HEK293 (cell line): ENCODE measurements around the gene SHISA9.

Experiments used
- CTCF ChIA-PET: fragments of 350-600 bp; formaldehyde crosslinking; extraction: SDS; loops from one replicate; lab custom pipeline; 2021; ENCODE audit warnings: antibody characterized with exemption; lab: Yijun Ruan, JAX
- POLR2A ChIA-PET: fragments of 300-600 bp; formaldehyde crosslinking; extraction: SDS; loops from one replicate; lab custom pipeline; 2020; ENCODE audit warnings: antibody characterized with exemption, inconsistent platforms; lab: Yijun Ruan, JAX
- H3K27ac ChIP-seq: fragments of 200-500 bp; sonication (Bioruptor generic); 2 replicates; pipeline ENCODE4 v1.5.1; 2014; ENCODE audit warnings: low read depth, low read length, control low read depth, inconsistent platforms; ENCODE audit errors: extremely low read depth
- H3K36me3 ChIP-seq, 2 experiments: fragments of 200-500 bp in 1 of 2; sonication (Bioruptor generic) in 1 of 2; 1 replicate in 1 of 2; 2 replicates in 1 of 2; pipeline ENCODE4 v1.5.1; 2014 to 2017; ENCODE audit warnings: inconsistent platforms in 2 of 2, low read length in 2 of 2; ENCODE audit not compliant: control insufficient read depth in 2 of 2, insufficient read depth in 1 of 2
- H3K4me1 ChIP-seq: fragments of 200-500 bp; sonication (Bioruptor generic); 2 replicates; pipeline ENCODE4 v1.5.1; 2014; ENCODE audit warnings: mild to moderate bottlenecking, low read length, inconsistent platforms; ENCODE audit not compliant: control insufficient read depth, insufficient read depth
- H3K4me3 ChIP-seq: 2 replicates; pipeline ENCODE4 v1.5.1; 2011; ENCODE audit warnings: low read depth, mild to moderate bottlenecking, control low read depth, low read length, moderate library complexity
- H3K9me3 ChIP-seq: fragments of 200-500 bp; sonication (Bioruptor generic); 2 replicates; pipeline ENCODE4 v1.5.1; 2014; ENCODE audit warnings: low read depth, low read length, inconsistent platforms; ENCODE audit not compliant: control insufficient read depth, insufficient read depth
- CTCF ChIP-seq: fragments of 450-650 bp; formaldehyde crosslinking; IDR thresholded peaks from 2 replicates; pipeline ENCODE4 v1.5.1; 2016; ENCODE audit warnings: missing biosample characterization, missing genetic modification characterization
- KLF1 ChIP-seq: fragments of 450-650 bp; formaldehyde crosslinking; IDR thresholded peaks from 2 replicates; pipeline ENCODE4 v1.5.1; 2016; ENCODE audit warnings: missing biosample characterization, missing genetic modification characterization
- KLF10 ChIP-seq: fragments of 450-650 bp; IDR thresholded peaks from 2 replicates; pipeline ENCODE4 v1.5.1; 2018; ENCODE audit warnings: missing biosample characterization, mild to moderate bottlenecking, missing genetic modification characterization
- KLF7 ChIP-seq: fragments of 450-650 bp; formaldehyde crosslinking; IDR thresholded peaks from 2 replicates; pipeline ENCODE4 v1.5.1; 2016; ENCODE audit warnings: missing biosample characterization, missing genetic modification characterization, borderline replicate concordance
- ZBTB26 ChIP-seq: fragments of 450-650 bp; formaldehyde crosslinking; optimal IDR thresholded peaks from 2 replicates; pipeline ENCODE3; 2016; ENCODE audit warnings: missing biosample characterization, mild to moderate bottlenecking, missing genetic modification characterization
- ZBTB44 ChIP-seq: fragments of 450-650 bp; IDR thresholded peaks from 2 replicates; pipeline ENCODE4 v1.5.1; 2018; ENCODE audit warnings: missing biosample characterization, mild to moderate bottlenecking, missing genetic modification characterization
- ZNF202 ChIP-seq: fragments of 450-650 bp; formaldehyde crosslinking; IDR thresholded peaks from 2 replicates; pipeline ENCODE4 v1.5.1; 2016; ENCODE audit warnings: missing biosample characterization, missing genetic modification characterization, borderline replicate concordance
- ZNF335 ChIP-seq: fragments of 450-650 bp; formaldehyde crosslinking; conservative IDR thresholded peaks from 2 replicates; pipeline ENCODE4 v1.5.1; 2016; ENCODE audit warnings: missing biosample characterization, missing genetic modification characterization
- ZNF404 ChIP-seq: fragments of 450-650 bp; formaldehyde crosslinking; IDR thresholded peaks from 2 replicates; pipeline ENCODE4 v1.5.1; 2017; ENCODE audit warnings: missing biosample characterization, missing genetic modification characterization
- ZNF426 ChIP-seq: fragments of 450-650 bp; formaldehyde crosslinking; IDR thresholded peaks from 2 replicates; pipeline ENCODE4 v1.5.1; 2017; ENCODE audit warnings: missing biosample characterization, missing genetic modification characterization, mild to moderate bottlenecking, inconsistent platforms, moderate library complexity
- ZNF513 ChIP-seq: fragments of 450-650 bp; IDR thresholded peaks from 2 replicates; pipeline ENCODE4 v1.5.1; 2018; ENCODE audit warnings: missing biosample characterization, missing genetic modification characterization
- ZNF518A ChIP-seq: fragments of 450-650 bp; formaldehyde crosslinking; conservative IDR thresholded peaks from 2 replicates; pipeline ENCODE4 v1.5.1; 2016; ENCODE audit warnings: low read depth, missing biosample characterization, missing genetic modification characterization
- ZNF544 ChIP-seq: fragments of 450-650 bp; formaldehyde crosslinking; IDR thresholded peaks from 2 replicates; pipeline ENCODE4 v1.5.0; 2017; ENCODE audit warnings: missing biosample characterization, missing genetic modification characterization
- ZNF549 ChIP-seq: fragments of 450-650 bp; IDR thresholded peaks from 2 replicates; pipeline ENCODE4 v1.5.1; 2018; ENCODE audit warnings: missing biosample characterization, missing genetic modification characterization, mild to moderate bottlenecking, inconsistent platforms, moderate library complexity
- ZNF645 ChIP-seq: fragments of 450-650 bp; formaldehyde crosslinking; IDR thresholded peaks from 2 replicates; pipeline ENCODE4; 2016; ENCODE audit warnings: missing biosample characterization, missing genetic modification characterization
- ZNF677 ChIP-seq: fragments of 450-650 bp; IDR thresholded peaks from 2 replicates; pipeline ENCODE4 v1.5.0; 2018; ENCODE audit warnings: missing biosample characterization, mild to moderate bottlenecking, missing genetic modification characterization, moderate library complexity
- ZNF830 ChIP-seq: fragments of 450-650 bp; IDR thresholded peaks from 2 replicates; pipeline ENCODE4 v1.5.0; 2018; ENCODE audit warnings: missing biosample characterization, missing genetic modification characterization, low read depth, mild to moderate bottlenecking, moderate library complexity
- ZSCAN30 ChIP-seq: fragments of 450-650 bp; IDR thresholded peaks from 2 replicates; pipeline ENCODE4 v1.5.1; 2018; ENCODE audit warnings: missing biosample characterization, mild to moderate bottlenecking, missing genetic modification characterization, moderate library complexity

The SHISA9 gene

GRCh38 chr16:12881182-12881581 lies 20.2 kb upstream of the SHISA9 start:
- no peak for TF ChIP-seq KLF10 (tag by site-specific recombination)
- no peak for TF ChIP-seq ZNF549 (tag by site-specific recombination)
- no peak for TF ChIP-seq KLF7 (tag by site-specific recombination)
- no peak for TF ChIP-seq ZNF518A (tag by site-specific recombination)
- no peak for TF ChIP-seq CTCF (tag by site-specific recombination)
- TF ChIP-seq ZSCAN30, result no peak
- no peak for TF ChIP-seq ZBTB44 (tag by site-specific recombination)
- TF ChIP-seq ZNF202, result no peak
- TF ChIP-seq ZBTB26 (tag by site-specific recombination), result no peak
- no peak for TF ChIP-seq KLF1 (tag by site-specific recombination)
- no peak for TF ChIP-seq ZNF513 (tag by site-specific recombination)
- no peak for TF ChIP-seq ZNF830 (tag by site-specific recombination)
- TF ChIP-seq ZNF426 (tag by site-specific recombination), result no peak
- no peak for TF ChIP-seq ZNF544 (tag by site-specific recombination)
- no peak for TF ChIP-seq ZNF645 (tag by site-specific recombination)
- TF ChIP-seq ZNF677 (tag by site-specific recombination), result no peak
- TF ChIP-seq ZNF404 (tag by site-specific recombination), result no peak
- TF ChIP-seq ZNF335 (tag by site-specific recombination), result no peak
- ChIA-PET POLR2A (no interaction called here), CTCF (interaction anchor here (1.1 to 1.4 kb wide), 2 partner anchors 14 to 15 kb away, joined by 3 read pairs; no protein-coding TSS in a partner anchor)
- Histone ChIP-seq H3K4me1 (no peaks in the 10 kb centered on the region), H3K36me3 (no peaks in the 10 kb centered on the region), H3K9me3 (no peaks in the 10 kb centered on the region), H3K27ac (no peak overlapping the region), H3K4me3 (no peak overlapping the region)
